GM21390 (cell line): ENCODE data around the gene A3GALT2.

Experiments
- ATAC-seq: cut with Tn5 transposase; IDR thresholded peaks from one replicate; pipeline ENCODE4 v1.9.1; 2021; ENCODE audit not compliant: unreplicated experiment

A3GALT2 gene

GRCh38 chr1:33257207-33257771 lies 63.6 kb downstream of the A3GALT2 start:
- no peak for ATAC-seq
